Measurements from ENCODE around the gene EXT2.

EXT2 gene

GRCh38 chr11:44221456-44221855, 126.0 kb downstream of the EXT2 start:
- Histone ChIP-seq H3K36me3 (ENCODE audit: control insufficient read depth in 5 of 5, insufficient read depth in 5 of 5, low read length in 5 of 5) (peaks cover 0 to 3% (median 0%) of the 10 kb centered on the region in 5 donors), H3K9ac (ENCODE audit: low read length in 5 of 5) (no peak overlapping the region), H3K9me3 (ENCODE audit: control insufficient read depth in 5 of 5, low read length in 5 of 5) (no peaks in the 10 kb centered on the region), H3K4me3 (ENCODE audit: low read depth in 1 of 5, low read length in 5 of 5) (no peak overlapping the region), H3K27ac (ENCODE audit: low read depth, low read length) (no peak overlapping the region), H3K4me1 (ENCODE audit: control insufficient read depth in 5 of 5, insufficient read depth in 5 of 5, low read length in 5 of 5) (peaks cover 0 to 3% (median 0%) of the 10 kb centered on the region in 5 donors), H3K27me3 (ENCODE audit: control insufficient read depth in 5 of 5, insufficient read depth in 4 of 5, low read length in 5 of 5) (no peaks in the 10 kb centered on the region)

- Histone ChIP-seq H3K27me3 (ENCODE audit: control insufficient read depth in 5 of 5, insufficient read depth in 4 of 5, low read length in 5 of 5) (no peaks in the 10 kb centered on the region), H3K36me3 (ENCODE audit: control insufficient read depth in 5 of 5, insufficient read depth in 5 of 5, low read length in 5 of 5) (peaks cover 0 to 3% (median 0%) of the 10 kb centered on the region in 5 donors), H3K4me1 (ENCODE audit: control insufficient read depth in 5 of 5, insufficient read depth in 5 of 5, low read length in 5 of 5) (peaks cover 0 to 3% (median 0%) of the 10 kb centered on the region in 5 donors), H3K9me3 (ENCODE audit: control insufficient read depth in 5 of 5, low read length in 5 of 5) (no peaks in the 10 kb centered on the region), H3K4me3 (ENCODE audit: low read depth in 1 of 5, low read length in 5 of 5) (no peak overlapping the region), H3K9ac (ENCODE audit: low read length in 5 of 5) (no peak overlapping the region), H3K27ac (ENCODE audit: low read depth, low read length) (no peak overlapping the region)
Measured at GRCh38 chr11:44221992-44222391, 126.5 kb downstream of the EXT2 start.

- Histone ChIP-seq H3K36me3 (ENCODE audit: control insufficient read depth in 5 of 5, insufficient read depth in 5 of 5, low read length in 5 of 5) (peaks cover 0 to 3% (median 0%) of the 10 kb centered on the region in 5 donors), H3K4me1 (ENCODE audit: control insufficient read depth in 5 of 5, insufficient read depth in 5 of 5, low read length in 5 of 5) (peaks cover 0 to 3% (median 0%) of the 10 kb centered on the region in 5 donors), H3K27ac (ENCODE audit: low read depth, low read length) (no peak overlapping the region), H3K9ac (ENCODE audit: low read length in 5 of 5) (no peak overlapping the region), H3K27me3 (ENCODE audit: control insufficient read depth in 5 of 5, insufficient read depth in 4 of 5, low read length in 5 of 5) (no peaks in the 10 kb centered on the region), H3K4me3 (ENCODE audit: low read depth in 1 of 5, low read length in 5 of 5) (no peak overlapping the region), H3K9me3 (ENCODE audit: control insufficient read depth in 5 of 5, low read length in 5 of 5) (no peaks in the 10 kb centered on the region)
Measured at GRCh38 chr11:44223238-44223637, 127.8 kb downstream of the EXT2 start.

GRCh38 chr11:44224867-44225501, 129.5 kb downstream of the EXT2 start:
- H3K27me3 ChIP-seq (ENCODE audit: control insufficient read depth in 5 of 5, insufficient read depth in 4 of 5, low read length in 5 of 5), result peaks cover 0 to 2% (median 0%) of the 10 kb centered on the region in 5 donors
- peaks cover 0 to 3% (median 0%) of the 10 kb centered on the region in 5 donors for H3K36me3 ChIP-seq (ENCODE audit: control insufficient read depth in 5 of 5, insufficient read depth in 5 of 5, low read length in 5 of 5)
- no peak overlapping the region for H3K9ac ChIP-seq (ENCODE audit: low read length in 5 of 5)
- H3K27ac ChIP-seq (ENCODE audit: low read depth, low read length), result no peak overlapping the region
- H3K4me1 ChIP-seq (ENCODE audit: control insufficient read depth in 5 of 5, insufficient read depth in 5 of 5, low read length in 5 of 5), result peaks cover 0 to 3% (median 0%) of the 10 kb centered on the region in 5 donors
- H3K9me3 ChIP-seq (ENCODE audit: control insufficient read depth in 5 of 5, low read length in 5 of 5), result no peaks in the 10 kb centered on the region
- H3K4me3 ChIP-seq (ENCODE audit: low read depth in 1 of 5, low read length in 5 of 5), result no peak overlapping the region

GRCh38 chr11:44226490-44226889, 131.0 kb downstream of the EXT2 start:
- Histone ChIP-seq H3K4me1 (ENCODE audit: control insufficient read depth in 5 of 5, insufficient read depth in 5 of 5, low read length in 5 of 5) (peaks cover 0 to 2% (median 0%) of the 10 kb centered on the region in 5 donors), H3K36me3 (ENCODE audit: control insufficient read depth in 5 of 5, insufficient read depth in 5 of 5, low read length in 5 of 5) (peaks cover 0 to 3% (median 0%) of the 10 kb centered on the region in 5 donors), H3K27ac (ENCODE audit: low read depth, low read length) (no peak overlapping the region), H3K9me3 (ENCODE audit: control insufficient read depth in 5 of 5, low read length in 5 of 5) (no peaks in the 10 kb centered on the region), H3K27me3 (ENCODE audit: control insufficient read depth in 5 of 5, insufficient read depth in 4 of 5, low read length in 5 of 5) (peaks cover 0 to 2% (median 0%) of the 10 kb centered on the region in 5 donors), H3K9ac (ENCODE audit: low read length in 5 of 5) (no peak overlapping the region), H3K4me3 (ENCODE audit: low read depth in 1 of 5, low read length in 5 of 5) (no peak overlapping the region)

GRCh38 chr11:44226945-44227344, 131.5 kb downstream of the EXT2 start:
- Histone ChIP-seq H3K27me3 (ENCODE audit: control insufficient read depth in 5 of 5, insufficient read depth in 4 of 5, low read length in 5 of 5) (peaks cover 0 to 2% (median 0%) of the 10 kb centered on the region in 5 donors), H3K9me3 (ENCODE audit: control insufficient read depth in 5 of 5, low read length in 5 of 5) (no peaks in the 10 kb centered on the region), H3K4me1 (ENCODE audit: control insufficient read depth in 5 of 5, insufficient read depth in 5 of 5, low read length in 5 of 5) (no peaks in the 10 kb centered on the region), H3K4me3 (ENCODE audit: low read depth in 1 of 5, low read length in 5 of 5) (no peak overlapping the region), H3K27ac (ENCODE audit: low read depth, low read length) (no peak overlapping the region), H3K9ac (ENCODE audit: low read length in 5 of 5) (no peak overlapping the region), H3K36me3 (ENCODE audit: control insufficient read depth in 5 of 5, insufficient read depth in 5 of 5, low read length in 5 of 5) (peaks cover 0 to 3% (median 0%) of the 10 kb centered on the region in 5 donors)

GRCh38 chr11:44228379-44228778, 132.9 kb downstream of the EXT2 start:
- Histone ChIP-seq H3K4me3 (ENCODE audit: low read depth in 1 of 5, low read length in 5 of 5) (no peak overlapping the region), H3K9me3 (ENCODE audit: control insufficient read depth in 5 of 5, low read length in 5 of 5) (no peaks in the 10 kb centered on the region), H3K36me3 (ENCODE audit: control insufficient read depth in 5 of 5, insufficient read depth in 5 of 5, low read length in 5 of 5) (peaks cover 0 to 5% (median 0%) of the 10 kb centered on the region in 5 donors), H3K27me3 (ENCODE audit: control insufficient read depth in 5 of 5, insufficient read depth in 4 of 5, low read length in 5 of 5) (peaks cover 0 to 2% (median 0%) of the 10 kb centered on the region in 5 donors), H3K4me1 (ENCODE audit: control insufficient read depth in 5 of 5, insufficient read depth in 5 of 5, low read length in 5 of 5) (no peaks in the 10 kb centered on the region), H3K9ac (ENCODE audit: low read length in 5 of 5) (no peak overlapping the region), H3K27ac (ENCODE audit: low read depth, low read length) (no peak overlapping the region)

GRCh38 chr11:44229098-44229497, 133.6 kb downstream of the EXT2 start:
- Histone ChIP-seq H3K27me3 (ENCODE audit: control insufficient read depth in 5 of 5, insufficient read depth in 4 of 5, low read length in 5 of 5) (peaks cover 0 to 2% (median 0%) of the 10 kb centered on the region in 5 donors), H3K36me3 (ENCODE audit: control insufficient read depth in 5 of 5, insufficient read depth in 5 of 5, low read length in 5 of 5) (peaks cover 0 to 5% (median 0%) of the 10 kb centered on the region in 5 donors), H3K4me3 (ENCODE audit: low read depth in 1 of 5, low read length in 5 of 5) (no peak overlapping the region), H3K4me1 (ENCODE audit: control insufficient read depth in 5 of 5, insufficient read depth in 5 of 5, low read length in 5 of 5) (no peaks in the 10 kb centered on the region), H3K9ac (ENCODE audit: low read length in 5 of 5) (no peak overlapping the region), H3K9me3 (ENCODE audit: control insufficient read depth in 5 of 5, low read length in 5 of 5) (no peaks in the 10 kb centered on the region), H3K27ac (ENCODE audit: low read depth, low read length) (no peak overlapping the region)

- peaks cover 0 to 2% (median 0%) of the 10 kb centered on the region in 5 donors for H3K27me3 ChIP-seq (ENCODE audit: control insufficient read depth in 5 of 5, insufficient read depth in 4 of 5, low read length in 5 of 5)
- H3K36me3 ChIP-seq (ENCODE audit: control insufficient read depth in 5 of 5, insufficient read depth in 5 of 5, low read length in 5 of 5), result peaks cover 0 to 5% (median 0%) of the 10 kb centered on the region in 5 donors
- no peaks in the 10 kb centered on the region for H3K9me3 ChIP-seq (ENCODE audit: control insufficient read depth in 5 of 5, low read length in 5 of 5)
- H3K27ac ChIP-seq (ENCODE audit: low read depth, low read length), result no peak overlapping the region
- no peak overlapping the region for H3K4me3 ChIP-seq (ENCODE audit: low read depth in 1 of 5, low read length in 5 of 5)
- H3K4me1 ChIP-seq (ENCODE audit: control insufficient read depth in 5 of 5, insufficient read depth in 5 of 5, low read length in 5 of 5), result no peaks in the 10 kb centered on the region
- no peak overlapping the region for H3K9ac ChIP-seq (ENCODE audit: low read length in 5 of 5)
Measured at GRCh38 chr11:44229624-44230023, 134.1 kb downstream of the EXT2 start.

GRCh38 chr11:44235765-44236201, 140.3 kb downstream of the EXT2 start:
- no peak overlapping the region for H3K27ac ChIP-seq (ENCODE audit: low read depth, low read length)
- no peaks in the 10 kb centered on the region for H3K9me3 ChIP-seq (ENCODE audit: control insufficient read depth in 5 of 5, low read length in 5 of 5)
- no peaks in the 10 kb centered on the region for H3K27me3 ChIP-seq (ENCODE audit: control insufficient read depth in 5 of 5, insufficient read depth in 4 of 5, low read length in 5 of 5)
- peaks cover 0 to 11% (median 5%) of the 10 kb centered on the region in 5 donors for H3K4me1 ChIP-seq (ENCODE audit: control insufficient read depth in 5 of 5, insufficient read depth in 5 of 5, low read length in 5 of 5)
- no peak overlapping the region for H3K4me3 ChIP-seq (ENCODE audit: low read depth in 1 of 5, low read length in 5 of 5)
- peaks cover 2 to 31% (median 13%) of the 10 kb centered on the region in 5 donors for H3K36me3 ChIP-seq (ENCODE audit: control insufficient read depth in 5 of 5, insufficient read depth in 5 of 5, low read length in 5 of 5)
- H3K9ac ChIP-seq (ENCODE audit: low read length in 5 of 5), result no peak overlapping the region

Data from subcutaneous abdominal adipose tissue (tissue), 5 donors.